ENCODE data around the gene FMN1. TPM values are rescaled to one million over a fixed set of nuclear protein-coding genes. Genes with fewer than 3 reads are reported as not detected.

The FMN1 gene
- total RNA-seq, 1 donor from 2014 or later: 4.2 TPM

DNA sequence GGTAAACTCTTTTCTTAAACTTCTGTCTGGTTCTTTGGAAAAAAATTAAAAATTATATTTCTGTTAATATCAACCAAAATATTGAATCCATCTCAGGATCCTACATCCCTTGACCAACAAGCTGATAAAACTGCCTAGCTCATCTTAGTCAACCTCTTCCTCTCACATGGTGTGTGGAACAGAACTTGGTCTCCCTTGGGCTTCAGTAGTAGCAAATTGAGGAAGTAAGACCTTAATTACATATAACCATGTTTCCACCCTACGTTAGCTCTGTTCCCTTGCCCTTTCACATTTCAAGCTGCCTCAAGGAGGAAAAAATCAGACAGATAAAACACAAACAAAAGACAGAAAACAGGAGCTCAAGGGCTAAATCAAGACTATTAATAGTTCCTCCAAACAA lies 360.4 kb downstream of the FMN1 start:
- no peaks in the 10 kb centered on the region for H3K27me3 Mint-ChIP-seq (ENCODE audit: unreplicated experiment)
- no peaks in the 10 kb centered on the region for H3K9me3 Mint-ChIP-seq (ENCODE audit: unreplicated experiment)
- no peak overlapping the region for H3K27ac Mint-ChIP-seq (ENCODE audit: unreplicated experiment)
- TF ChIP-seq, protein P1, sequence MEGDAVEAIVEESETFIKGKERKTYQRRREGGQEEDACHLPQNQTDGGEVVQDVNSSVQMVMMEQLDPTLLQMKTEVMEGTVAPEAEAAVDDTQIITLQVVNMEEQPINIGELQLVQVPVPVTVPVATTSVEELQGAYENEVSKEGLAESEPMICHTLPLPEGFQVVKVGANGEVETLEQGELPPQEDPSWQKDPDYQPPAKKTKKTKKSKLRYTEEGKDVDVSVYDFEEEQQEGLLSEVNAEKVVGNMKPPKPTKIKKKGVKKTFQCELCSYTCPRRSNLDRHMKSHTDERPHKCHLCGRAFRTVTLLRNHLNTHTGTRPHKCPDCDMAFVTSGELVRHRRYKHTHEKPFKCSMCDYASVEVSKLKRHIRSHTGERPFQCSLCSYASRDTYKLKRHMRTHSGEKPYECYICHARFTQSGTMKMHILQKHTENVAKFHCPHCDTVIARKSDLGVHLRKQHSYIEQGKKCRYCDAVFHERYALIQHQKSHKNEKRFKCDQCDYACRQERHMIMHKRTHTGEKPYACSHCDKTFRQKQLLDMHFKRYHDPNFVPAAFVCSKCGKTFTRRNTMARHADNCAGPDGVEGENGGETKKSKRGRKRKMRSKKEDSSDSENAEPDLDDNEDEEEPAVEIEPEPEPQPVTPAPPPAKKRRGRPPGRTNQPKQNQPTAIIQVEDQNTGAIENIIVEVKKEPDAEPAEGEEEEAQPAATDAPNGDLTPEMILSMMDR (IDR thresholded peaks at IDR 0.05): no peak
- no peaks in the 10 kb centered on the region for H3K36me3 Mint-ChIP-seq (ENCODE audit: unreplicated experiment)
- H3K4me3 Mint-ChIP-seq (ENCODE audit: unreplicated experiment): no peak overlapping the region
- H3K4me1 Mint-ChIP-seq (ENCODE audit: unreplicated experiment): peaks cover 64% of the 10 kb centered on the region
- no peak for DNase-seq (ENCODE audit: extremely low spot score, unreplicated experiment)

DNA sequence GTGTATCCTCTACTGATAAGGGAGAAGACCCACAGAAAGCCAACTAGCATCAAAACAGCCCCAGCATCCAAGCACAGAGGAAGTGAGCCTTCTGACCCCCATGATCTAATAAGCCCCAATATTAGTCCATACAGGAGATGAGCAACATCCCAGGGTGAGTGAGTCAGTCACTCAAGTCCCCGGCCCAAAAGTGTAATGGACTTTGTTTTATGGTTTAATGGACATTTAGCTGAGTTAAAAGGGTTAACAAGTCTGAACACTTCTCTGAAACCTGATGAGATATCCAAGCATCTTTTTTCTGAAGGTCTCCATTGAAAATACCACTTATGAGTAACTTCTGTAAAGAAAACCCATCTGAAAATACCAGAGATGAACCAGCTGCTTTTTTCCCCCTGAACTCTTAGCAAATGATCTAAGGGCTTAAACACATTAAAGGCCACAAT lies 361.1 kb downstream of the FMN1 start:
- DNase-seq (ENCODE audit: extremely low spot score, unreplicated experiment): no peak
- H3K9me3 Mint-ChIP-seq (ENCODE audit: unreplicated experiment): no peaks in the 10 kb centered on the region
- H3K27me3 Mint-ChIP-seq (ENCODE audit: unreplicated experiment): no peaks in the 10 kb centered on the region
- TF ChIP-seq, protein P1 (IDR thresholded peaks at IDR 0.05): no peak
- H3K4me1 Mint-ChIP-seq (ENCODE audit: unreplicated experiment): peaks cover 67% of the 10 kb centered on the region
- H3K27ac Mint-ChIP-seq (ENCODE audit: unreplicated experiment): peak overlapping the region; percentile 58
- no peaks in the 10 kb centered on the region for H3K36me3 Mint-ChIP-seq (ENCODE audit: unreplicated experiment)
- H3K4me3 Mint-ChIP-seq (ENCODE audit: unreplicated experiment): no peak overlapping the region

DNA sequence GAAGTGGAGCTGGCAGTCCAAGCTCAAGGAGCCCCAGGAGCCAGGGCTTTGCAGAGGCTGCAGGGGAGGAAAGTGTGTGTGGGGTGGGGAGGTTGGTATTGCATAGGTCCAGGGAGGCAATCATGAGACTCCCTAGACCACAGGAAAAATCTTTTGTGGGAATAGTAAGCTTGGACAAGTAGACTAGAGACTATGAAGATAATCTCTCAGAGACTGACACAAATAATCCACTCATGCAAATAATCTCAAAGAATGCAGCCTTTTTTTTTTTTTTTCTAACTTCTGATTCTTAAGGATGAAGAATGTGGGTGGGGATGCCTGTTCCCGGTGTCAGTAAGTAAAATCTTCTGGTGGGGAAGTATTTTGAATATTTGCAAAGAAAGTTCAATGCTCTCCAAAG lies 363.0 kb downstream of the FMN1 start:
- Mint-ChIP-seq H3K4me3 (ENCODE audit: unreplicated experiment) (no peak overlapping the region), H3K27me3 (ENCODE audit: unreplicated experiment) (no peaks in the 10 kb centered on the region), H3K4me1 (ENCODE audit: unreplicated experiment) (peaks cover 74% of the 10 kb centered on the region), H3K9me3 (ENCODE audit: unreplicated experiment) (no peaks in the 10 kb centered on the region), H3K27ac (ENCODE audit: unreplicated experiment) (peak overlapping the region; percentile 75), H3K36me3 (ENCODE audit: unreplicated experiment) (no peaks in the 10 kb centered on the region)
- TF ChIP-seq, protein P1 (IDR thresholded peaks at IDR 0.05): no peak
- no peak for DNase-seq (ENCODE audit: extremely low spot score, unreplicated experiment)

DNA sequence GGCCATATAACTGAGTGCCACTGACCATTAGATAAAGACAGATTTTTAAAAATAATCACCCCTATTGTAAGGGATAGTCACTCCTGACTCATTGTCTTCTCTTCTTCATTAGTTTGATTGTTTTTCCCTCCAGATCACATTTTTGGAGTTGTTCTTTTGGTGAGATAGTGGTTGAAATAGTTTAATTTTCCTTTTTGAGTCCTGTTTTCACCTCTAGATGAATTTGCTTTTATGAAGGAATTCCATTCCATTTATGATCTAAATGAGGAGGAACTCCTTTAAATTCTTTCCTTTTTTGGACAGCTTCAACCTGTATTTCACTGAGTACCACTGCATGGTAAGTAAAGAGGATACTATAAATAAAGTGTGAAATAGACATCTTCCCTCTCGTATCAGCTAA lies 364.3 kb downstream of the FMN1 start:
- H3K4me3 Mint-ChIP-seq (ENCODE audit: unreplicated experiment): no peak overlapping the region
- peak overlapping the region; percentile 75 for H3K27ac Mint-ChIP-seq (ENCODE audit: unreplicated experiment)

DNA sequence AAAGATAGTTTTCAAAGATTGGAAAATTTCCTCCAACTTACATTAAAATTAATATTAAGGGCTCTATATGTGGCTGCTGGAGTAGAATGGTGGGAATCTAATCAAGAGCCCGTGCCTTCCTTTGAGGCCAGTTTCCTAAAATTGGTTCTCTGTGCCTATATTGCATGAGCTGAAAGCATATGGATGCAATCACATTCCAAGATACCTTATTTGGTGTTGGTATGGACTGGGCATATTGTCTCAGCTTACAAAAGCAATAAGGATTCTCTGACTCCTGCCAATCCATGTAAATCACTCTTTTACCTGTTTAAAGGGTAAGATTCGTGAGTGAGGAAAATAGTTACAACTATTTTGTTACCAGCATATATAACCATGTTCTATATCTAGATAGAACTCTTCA lies 365.1 kb downstream of the FMN1 start:
- Mint-ChIP-seq H3K9me3 (ENCODE audit: unreplicated experiment) (no peaks in the 10 kb centered on the region), H3K27ac (ENCODE audit: unreplicated experiment) (peak overlapping the region; percentile 75), H3K27me3 (ENCODE audit: unreplicated experiment) (no peaks in the 10 kb centered on the region), H3K36me3 (ENCODE audit: unreplicated experiment) (no peaks in the 10 kb centered on the region), H3K4me3 (ENCODE audit: unreplicated experiment) (no peak overlapping the region), H3K4me1 (ENCODE audit: unreplicated experiment) (peaks cover 91% of the 10 kb centered on the region)
- no peak for DNase-seq (ENCODE audit: extremely low spot score, unreplicated experiment)
- TF ChIP-seq, protein P1 (IDR thresholded peaks at IDR 0.05): no peak

More for the DNA sequence above, 364.3 kb downstream of the FMN1 start:
- TF ChIP-seq, protein P1 (IDR thresholded peaks at IDR 0.05): no peak
- Mint-ChIP-seq H3K4me1 (ENCODE audit: unreplicated experiment) (peaks cover 86% of the 10 kb centered on the region), H3K27me3 (ENCODE audit: unreplicated experiment) (no peaks in the 10 kb centered on the region), H3K36me3 (ENCODE audit: unreplicated experiment) (no peaks in the 10 kb centered on the region), H3K9me3 (ENCODE audit: unreplicated experiment) (no peaks in the 10 kb centered on the region)
- DNase-seq (ENCODE audit: extremely low spot score, unreplicated experiment): no peak

Data from osteocyte (in vitro differentiated cells).